Measurements from ENCODE around the gene TH. TPM values are rescaled to one million over a fixed set of nuclear protein-coding genes. Genes with fewer than 3 reads are reported as not detected.

The TH gene
- polyA plus RNA-seq, 2 of the 4 experiments (the other 2 are of a cell fraction), result not detected

DNA sequence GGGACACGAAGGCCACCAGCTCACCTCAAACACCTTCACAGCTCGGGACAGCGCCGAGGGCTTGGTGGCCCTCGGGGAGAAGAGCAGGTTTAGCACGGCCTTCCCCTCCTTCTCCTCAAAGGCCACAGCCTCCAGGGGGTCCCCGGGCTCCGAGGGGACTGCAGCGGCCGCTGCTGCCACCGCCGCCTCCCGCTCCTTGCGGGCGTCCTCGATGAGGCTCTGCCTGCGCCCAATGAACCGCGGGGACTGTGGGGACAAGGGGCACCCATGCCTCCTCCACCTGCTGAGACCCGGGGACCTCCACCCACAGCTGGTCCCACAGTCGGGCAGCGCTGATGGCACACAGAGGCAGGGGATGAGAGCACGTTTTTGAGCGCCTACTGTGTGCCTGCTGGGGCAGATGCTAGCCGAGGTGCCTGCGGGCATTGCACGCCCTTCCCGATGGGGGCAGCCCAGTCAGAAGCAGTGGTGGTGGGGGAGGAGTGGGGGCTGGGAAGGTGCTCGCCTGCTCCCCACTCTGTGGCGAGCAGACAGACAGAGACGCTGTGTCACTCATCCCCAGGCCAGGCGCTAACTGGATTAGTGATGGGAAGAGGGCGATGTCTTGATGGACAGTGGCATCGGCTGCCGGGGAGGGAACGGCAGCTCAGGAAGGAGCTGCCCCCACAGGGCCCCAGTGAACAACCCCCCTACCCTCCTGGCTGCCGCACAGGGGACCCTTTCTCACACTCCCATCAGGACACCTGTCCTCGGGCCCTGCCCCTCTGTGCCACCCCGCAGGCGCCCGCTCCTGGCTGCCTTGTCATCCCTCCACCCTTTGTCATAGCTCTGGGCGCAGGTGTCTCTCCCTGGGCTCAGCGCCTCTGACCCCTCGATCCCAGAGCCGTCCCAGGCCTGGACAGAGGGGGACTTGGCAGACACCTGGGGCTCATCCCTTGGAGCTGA is 1.7 kb downstream of the TH start:
- ATAC-seq, result no peak
- POLR2A ChIA-PET, result interaction anchor here (0.6 kb wide), 1 partner anchor 132 kb away, joined by 3 read pairs; the partner anchor contains the start of gene TSPAN32
- FAIRE-seq, result no peak
- Histone ChIP-seq H3K4me2 (no peak overlapping the region), H3K27ac (no peak overlapping the region), H3K4me3 (no peak overlapping the region), H3K9me3 (no peaks in the 10 kb centered on the region), H3K4me1 (no peaks in the 10 kb centered on the region)
- CTCF ChIA-PET, result interaction anchor here (0.6 to 18.0 kb wide), 6 partner anchors 16 to 849 kb away, joined by 3 to 276 read pairs (median 4); no protein-coding TSS in a partner anchor
- 74% methylated on average over 26 of the region's 45 CpGs for WGBS (ENCODE audit: missing lambda C conversion rate)
- TF ChIP-seq CBX8 (IDR thresholded peaks at IDR 0.05), result no peak
- TF ChIP-seq RAD21 (conservative IDR thresholded peaks at IDR 0.05 in 1 of 2, IDR thresholded peaks at IDR 0.05 in 1 of 2), result no peak
- no peak for TF ChIP-seq EHMT2 (IDR thresholded peaks at IDR 0.05; ENCODE audit: low read depth)
- no peak for TF ChIP-seq POLR2A (IDR thresholded peaks at IDR 0.05; ENCODE audit: low read length)
- TF ChIP-seq, protein P1, sequence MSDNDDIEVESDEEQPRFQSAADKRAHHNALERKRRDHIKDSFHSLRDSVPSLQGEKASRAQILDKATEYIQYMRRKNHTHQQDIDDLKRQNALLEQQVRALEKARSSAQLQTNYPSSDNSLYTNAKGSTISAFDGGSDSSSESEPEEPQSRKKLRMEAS (IDR thresholded peaks at IDR 0.05), result no peak
- no peak for TF ChIP-seq USF2 (IDR thresholded peaks at IDR 0.05)
- DNase-seq (ENCODE audit: low read depth in 1 of 2, low spot score in 1 of 2), result no peak

- CTCF ChIA-PET, result interaction anchor here (1.3 to 18.0 kb wide), 6 partner anchors 17 to 252 kb away, joined by 3 to 276 read pairs (median 6); no protein-coding TSS in a partner anchor
- DNase-seq (ENCODE audit: low read depth in 1 of 2, low spot score in 1 of 2) (no peak), FAIRE-seq (no peak), ATAC-seq (no peak)
- Histone ChIP-seq H3K9me3 (no peaks in the 10 kb centered on the region), H3K4me3 (no peak overlapping the region), H3K4me2 (no peak overlapping the region), H3K4me1 (no peaks in the 10 kb centered on the region), H3K27ac (no peak overlapping the region)
- POLR2A ChIA-PET, result no interaction called here
- WGBS (ENCODE audit: missing lambda C conversion rate), result 76% methylated on average over 6 of the region's 10 CpGs
- TF ChIP-seq RNF2 (IDR thresholded peaks at IDR 0.05; ENCODE audit: borderline replicate concordance, low read depth) (no peak), HOXB13 (CRISPR knock-in tag; IDR thresholded peaks at IDR 0.05; ENCODE audit: low read depth) (no peak), HDAC2 (IDR thresholded peaks at IDR 0.05) (no peak), POLR2AphosphoS2 (conservative IDR thresholded peaks at IDR 0.05; ENCODE audit: low read length) (no peak), RFX5 (IDR thresholded peaks at IDR 0.05) (no peak), ZFP36 (IDR thresholded peaks at IDR 0.05; ENCODE audit: borderline replicate concordance, partially characterized antibody) (no peak), FOSL2 (IDR thresholded peaks at IDR 0.05) (no peak), FOSL2 (CRISPR knock-in tag; IDR thresholded peaks at IDR 0.05) (no peak), ZSCAN20 (CRISPR knock-in tag; IDR thresholded peaks at IDR 0.05) (no peak), MAZ (IDR thresholded peaks at IDR 0.05; ENCODE audit: borderline replicate concordance, low read depth, low read length) (no peak), CBX2 (IDR thresholded peaks at IDR 0.05; ENCODE audit: borderline replicate concordance, low read depth) (no peak), KDM1A (IDR thresholded peaks at IDR 0.05; ENCODE audit: low read depth) (no peak)
- TF ChIP-seq, protein P2, sequence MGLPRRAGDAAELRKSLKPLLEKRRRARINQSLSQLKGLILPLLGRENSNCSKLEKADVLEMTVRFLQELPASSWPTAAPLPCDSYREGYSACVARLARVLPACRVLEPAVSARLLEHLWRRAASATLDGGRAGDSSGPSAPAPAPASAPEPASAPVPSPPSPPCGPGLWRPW (IDR thresholded peaks at IDR 0.05), result no peak
- TF ChIP-seq, protein P3, sequence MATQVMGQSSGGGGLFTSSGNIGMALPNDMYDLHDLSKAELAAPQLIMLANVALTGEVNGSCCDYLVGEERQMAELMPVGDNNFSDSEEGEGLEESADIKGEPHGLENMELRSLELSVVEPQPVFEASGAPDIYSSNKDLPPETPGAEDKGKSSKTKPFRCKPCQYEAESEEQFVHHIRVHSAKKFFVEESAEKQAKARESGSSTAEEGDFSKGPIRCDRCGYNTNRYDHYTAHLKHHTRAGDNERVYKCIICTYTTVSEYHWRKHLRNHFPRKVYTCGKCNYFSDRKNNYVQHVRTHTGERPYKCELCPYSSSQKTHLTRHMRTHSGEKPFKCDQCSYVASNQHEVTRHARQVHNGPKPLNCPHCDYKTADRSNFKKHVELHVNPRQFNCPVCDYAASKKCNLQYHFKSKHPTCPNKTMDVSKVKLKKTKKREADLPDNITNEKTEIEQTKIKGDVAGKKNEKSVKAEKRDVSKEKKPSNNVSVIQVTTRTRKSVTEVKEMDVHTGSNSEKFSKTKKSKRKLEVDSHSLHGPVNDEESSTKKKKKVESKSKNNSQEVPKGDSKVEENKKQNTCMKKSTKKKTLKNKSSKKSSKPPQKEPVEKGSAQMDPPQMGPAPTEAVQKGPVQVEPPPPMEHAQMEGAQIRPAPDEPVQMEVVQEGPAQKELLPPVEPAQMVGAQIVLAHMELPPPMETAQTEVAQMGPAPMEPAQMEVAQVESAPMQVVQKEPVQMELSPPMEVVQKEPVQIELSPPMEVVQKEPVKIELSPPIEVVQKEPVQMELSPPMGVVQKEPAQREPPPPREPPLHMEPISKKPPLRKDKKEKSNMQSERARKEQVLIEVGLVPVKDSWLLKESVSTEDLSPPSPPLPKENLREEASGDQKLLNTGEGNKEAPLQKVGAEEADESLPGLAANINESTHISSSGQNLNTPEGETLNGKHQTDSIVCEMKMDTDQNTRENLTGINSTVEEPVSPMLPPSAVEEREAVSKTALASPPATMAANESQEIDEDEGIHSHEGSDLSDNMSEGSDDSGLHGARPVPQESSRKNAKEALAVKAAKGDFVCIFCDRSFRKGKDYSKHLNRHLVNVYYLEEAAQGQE (IDR thresholded peaks at IDR 0.05), result no peak
Measured at GRCh38 chr11:2169005-2169378, 2.6 kb downstream of the TH start.

All from A549 (cell line).